Peyer's patch (tissue), 4 donors: ENCODE measurements around the gene ITPKB. TPM values are rescaled to one million over a fixed set of nuclear protein-coding genes. Genes with fewer than 3 reads are reported as not detected.
A peak's percentile ranks its signal among the peaks of the same experiment; 100 is the strongest.

Experiments used
- DNase-seq, 3 donors: peaks; one replicate each; pipeline ENCODE4 v3.0.0-alpha.2; 2017 to 2019
- H3K27ac ChIP-seq, 4 donors: fragments of 200-600 bp; sonication (generic); one replicate each; pipeline ENCODE4 v1.5.1; 2016 to 2019
- H3K27me3 ChIP-seq, 2 donors: fragments of 200-600 bp; sonication (generic); one replicate each; pipeline ENCODE4 v1.5.1; 2019
- H3K36me3 ChIP-seq, 3 donors: fragments of 200-600 bp; sonication (generic); one replicate each; pipeline ENCODE4 v1.5.1; 2016 to 2019
- H3K4me1 ChIP-seq, 4 donors: fragments of 200-600 bp; sonication (generic); one replicate each; pipeline ENCODE4 v1.5.1; 2016 to 2019
- H3K4me3 ChIP-seq, 4 donors: fragments of 200-600 bp; sonication (generic); 1 replicate in 3 of 4; 2 replicates in 1 of 4; pipeline ENCODE4 v1.5.1; 2016 to 2019; ENCODE audit warnings: mild to moderate bottlenecking in 1 of 4
- H3K9me3 ChIP-seq, 4 donors: fragments of 200-600 bp; sonication (generic); one replicate each; pipeline ENCODE4 v1.5.1; 2016 to 2019; ENCODE audit warnings: mild to moderate bottlenecking in 1 of 4
- CTCF ChIP-seq, 6 experiments: fragments of 450-650 bp in 4 of 6; fragments of 200-600 bp in 2 of 6; sonication (generic) in 1 of 6; IDR thresholded peaks; one replicate each; pipeline ENCODE4 v1.5.1; 2017 to 2019; ENCODE audit warnings: antibody characterized with exemption in 6 of 6, mild to moderate bottlenecking in 3 of 6, moderate library complexity in 1 of 6
- POLR2A ChIP-seq, 2 donors: fragments of 450-650 bp; IDR thresholded peaks; one replicate each; pipeline ENCODE4 v1.5.1; 2017; ENCODE audit warnings: antibody characterized with exemption in 2 of 2, mild to moderate bottlenecking in 2 of 2, moderate library complexity in 2 of 2
- total RNA-seq, 4 donors: library from RNA; depleted of rRNA; stranded (reverse); fragments of >200 nt; gene quantifications; one replicate each; pipeline ENCODE4 v1.1.0, GENCODE V29; 2016

The ITPKB gene
- total RNA-seq, 4 donors from 2014 or later = 9.5 to 36.3 (median 23.0) TPM

GRCh38 chr1:226633541-226634165 is 105.4 kb downstream of the ITPKB start:
- Histone ChIP-seq H3K27ac (peak overlapping the region; percentile 31 to 85 (median 62)), H3K9me3 (no peaks in the 10 kb centered on the region), H3K27me3 (no peaks in the 10 kb centered on the region), H3K4me1 (peaks cover 0 to 30% (median 28%) of the 10 kb centered on the region in 4 donors), H3K36me3 (peaks cover 0 to 32% (median 0%) of the 10 kb centered on the region in 3 donors), H3K4me3 (no peak overlapping the region)
- no peak for TF ChIP-seq POLR2A (IDR thresholded peaks at IDR 0.05)
- DNase-seq = peak; percentile 26 to 49 (median 30)

GRCh38 chr1:226632922-226633351 is 106.1 kb downstream of the ITPKB start:
- Histone ChIP-seq H3K4me3 (no peak overlapping the region), H3K27me3 (no peaks in the 10 kb centered on the region), H3K36me3 (peaks cover 0 to 28% (median 0%) of the 10 kb centered on the region in 3 donors), H3K27ac (peak overlapping the region; percentile 0 to 85 (median 56)), H3K4me1 (peaks cover 0 to 30% (median 25%) of the 10 kb centered on the region in 4 donors), H3K9me3 (no peaks in the 10 kb centered on the region)
- TF ChIP-seq CTCF (IDR thresholded peaks at IDR 0.05) (no peak), POLR2A (IDR thresholded peaks at IDR 0.05) (no peak)
- DNase-seq = peak; percentile 40 to 86 (median 85)

GRCh38 chr1:226632169-226632879 is 106.8 kb downstream of the ITPKB start:
- no peak for TF ChIP-seq POLR2A (IDR thresholded peaks at IDR 0.05)
- no peak for TF ChIP-seq CTCF (IDR thresholded peaks at IDR 0.05)
- Histone ChIP-seq H3K27ac (peak overlapping the region; percentile 0 to 85 (median 63)), H3K9me3 (no peaks in the 10 kb centered on the region), H3K27me3 (no peaks in the 10 kb centered on the region), H3K4me3 (no peak overlapping the region), H3K36me3 (peaks cover 0 to 25% (median 0%) of the 10 kb centered on the region in 3 donors), H3K4me1 (peaks cover 0 to 30% (median 24%) of the 10 kb centered on the region in 4 donors)
- peak; percentile 30 to 49 (median 38) for DNase-seq

- Histone ChIP-seq H3K27ac (peak overlapping the region in 3 of 4 donors; percentile 43 to 85 (median 82)), H3K9me3 (no peaks in the 10 kb centered on the region), H3K4me1 (peaks cover 5 to 30% (median 25%) of the 10 kb centered on the region in 4 donors), H3K27me3 (no peaks in the 10 kb centered on the region), H3K36me3 (peaks cover 0 to 15% (median 0%) of the 10 kb centered on the region in 3 donors), H3K4me3 (peak overlapping the region in 1 of 4 donors; percentile 3)
- TF ChIP-seq POLR2A (IDR thresholded peaks at IDR 0.05) (no peak), CTCF (IDR thresholded peaks at IDR 0.05) (no peak)
- DNase-seq = peak; percentile 8 to 45 (median 15)
These were observed 107.7 kb downstream of the ITPKB start for GRCh38 chr1:226631229-226632000.

GRCh38 chr1:226630592-226630991 is 108.5 kb downstream of the ITPKB start:
- H3K36me3 ChIP-seq = peaks cover 0 to 7% (median 0%) of the 10 kb centered on the region in 3 donors
- H3K4me1 ChIP-seq = peaks cover 5 to 30% (median 22%) of the 10 kb centered on the region in 4 donors
- H3K4me3 ChIP-seq = no peak overlapping the region
- H3K27ac ChIP-seq = peak overlapping the region in 1 of 4 donors; percentile 85
- DNase-seq = no peak
- H3K9me3 ChIP-seq = no peaks in the 10 kb centered on the region
- TF ChIP-seq CTCF (IDR thresholded peaks at IDR 0.05) (no peak), POLR2A (IDR thresholded peaks at IDR 0.05) (no peak)
- no peaks in the 10 kb centered on the region for H3K27me3 ChIP-seq
